Right lobe of liver (tissue), 4 donors: ENCODE results near the gene POLR1D.

Source experiments
- POLR2A ChIP-seq: fragments of 450-650 bp; IDR thresholded peaks from one replicate; pipeline ENCODE4 v1.6.1; 2017; ENCODE audit warnings: antibody characterized with exemption, mild to moderate bottlenecking
- TF ChIP-seq, protein P1 (sequence below), 4 donors: fragments of 200-600 bp in 3 of 4; fragments of 450-650 bp in 1 of 4; IDR thresholded peaks; one replicate each; pipeline versions ENCODE4 v1.5.1 to v1.8.0; 2016 to 2022; ENCODE audit warnings: antibody characterized with exemption in 4 of 4, mild to moderate bottlenecking in 2 of 4
- donor health status: DM: no; HTN: no; CAD: no.
- donor health status: DM: no; HTN: no; CAD: no.
- donor health status: DM: no; HTN: yes; CAD: no.

DNA sequence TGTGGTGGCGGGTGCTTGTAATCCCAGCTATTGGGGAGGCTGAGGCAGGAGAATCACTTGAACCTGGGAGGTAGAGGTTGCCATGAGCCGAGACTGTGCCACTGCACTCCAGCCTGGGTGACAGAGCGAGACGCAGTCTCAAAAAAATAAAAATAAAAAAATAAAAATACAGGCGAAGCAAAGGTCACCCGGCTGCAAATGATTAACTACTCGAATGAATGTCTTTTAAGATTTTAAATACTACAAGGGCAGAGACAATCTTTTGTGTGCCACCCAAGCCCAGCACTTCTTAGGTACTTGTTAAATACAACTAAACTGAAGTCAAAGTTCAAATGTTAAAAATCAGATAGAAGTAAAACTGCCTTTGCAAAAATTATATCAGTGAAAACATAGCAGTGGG is 8.1 kb upstream of the POLR1D start:
- TF ChIP-seq, protein P1, sequence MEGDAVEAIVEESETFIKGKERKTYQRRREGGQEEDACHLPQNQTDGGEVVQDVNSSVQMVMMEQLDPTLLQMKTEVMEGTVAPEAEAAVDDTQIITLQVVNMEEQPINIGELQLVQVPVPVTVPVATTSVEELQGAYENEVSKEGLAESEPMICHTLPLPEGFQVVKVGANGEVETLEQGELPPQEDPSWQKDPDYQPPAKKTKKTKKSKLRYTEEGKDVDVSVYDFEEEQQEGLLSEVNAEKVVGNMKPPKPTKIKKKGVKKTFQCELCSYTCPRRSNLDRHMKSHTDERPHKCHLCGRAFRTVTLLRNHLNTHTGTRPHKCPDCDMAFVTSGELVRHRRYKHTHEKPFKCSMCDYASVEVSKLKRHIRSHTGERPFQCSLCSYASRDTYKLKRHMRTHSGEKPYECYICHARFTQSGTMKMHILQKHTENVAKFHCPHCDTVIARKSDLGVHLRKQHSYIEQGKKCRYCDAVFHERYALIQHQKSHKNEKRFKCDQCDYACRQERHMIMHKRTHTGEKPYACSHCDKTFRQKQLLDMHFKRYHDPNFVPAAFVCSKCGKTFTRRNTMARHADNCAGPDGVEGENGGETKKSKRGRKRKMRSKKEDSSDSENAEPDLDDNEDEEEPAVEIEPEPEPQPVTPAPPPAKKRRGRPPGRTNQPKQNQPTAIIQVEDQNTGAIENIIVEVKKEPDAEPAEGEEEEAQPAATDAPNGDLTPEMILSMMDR (IDR thresholded peaks at IDR 0.05): no peak
- TF ChIP-seq POLR2A: no peak
